ENCODE results near the gene AP3S2. TPM values are rescaled to one million over a fixed set of nuclear protein-coding genes. Genes with fewer than 3 reads are reported as not detected.

The AP3S2 gene
- total and polyA plus RNA-seq, 2 of the 13 experiments (the other 11 are each of a cell fraction or from before 2014, with no cell fraction given): 17.6 to 44.4 TPM

DNA sequence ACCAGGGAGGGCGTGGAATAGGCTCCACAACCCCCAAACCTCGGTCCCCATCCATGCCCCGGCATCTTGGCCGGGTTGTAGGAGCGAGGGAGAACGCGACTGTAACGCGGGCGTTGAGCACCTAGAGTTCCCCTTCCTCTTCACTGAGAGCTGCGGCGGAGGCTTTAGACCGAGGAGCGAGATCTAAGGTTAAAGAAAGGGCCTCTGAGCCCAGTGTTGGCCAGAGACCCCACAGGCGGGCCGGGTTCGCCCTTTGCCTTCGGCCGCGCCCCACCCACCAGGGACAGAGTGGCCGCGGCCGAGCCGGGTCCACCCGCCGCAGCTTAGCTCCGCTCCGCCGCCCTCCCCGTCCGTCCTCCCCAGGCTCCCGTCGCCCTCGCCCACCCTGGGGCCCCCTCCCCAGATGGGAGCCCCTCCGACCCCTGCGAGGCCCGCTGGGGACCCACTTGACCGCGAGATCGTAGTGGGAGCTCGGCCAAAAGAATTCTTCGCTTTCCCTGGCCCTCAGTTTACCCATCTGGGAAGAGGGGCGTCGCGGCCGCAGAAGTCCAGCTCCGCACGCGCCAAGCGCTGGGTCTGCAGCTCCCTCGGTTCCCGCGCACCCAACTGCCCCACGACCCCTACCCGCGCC is 79.6 kb downstream of the AP3S2 start (continued):
- TF ChIP-seq, protein P1, sequence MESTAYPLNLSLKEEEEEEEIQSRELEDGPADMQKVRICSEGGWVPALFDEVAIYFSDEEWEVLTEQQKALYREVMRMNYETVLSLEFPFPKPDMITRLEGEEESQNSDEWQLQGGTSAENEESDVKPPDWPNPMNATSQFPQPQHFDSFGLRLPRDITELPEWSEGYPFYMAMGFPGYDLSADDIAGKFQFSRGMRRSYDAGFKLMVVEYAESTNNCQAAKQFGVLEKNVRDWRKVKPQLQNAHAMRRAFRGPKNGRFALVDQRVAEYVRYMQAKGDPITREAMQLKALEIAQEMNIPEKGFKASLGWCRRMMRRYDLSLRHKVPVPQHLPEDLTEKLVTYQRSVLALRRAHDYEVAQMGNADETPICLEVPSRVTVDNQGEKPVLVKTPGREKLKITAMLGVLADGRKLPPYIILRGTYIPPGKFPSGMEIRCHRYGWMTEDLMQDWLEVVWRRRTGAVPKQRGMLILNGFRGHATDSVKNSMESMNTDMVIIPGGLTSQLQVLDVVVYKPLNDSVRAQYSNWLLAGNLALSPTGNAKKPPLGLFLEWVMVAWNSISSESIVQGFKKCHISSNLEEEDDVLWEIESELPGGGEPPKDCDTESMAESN (CRISPR knock-in tag; conservative IDR thresholded peaks at IDR 0.05): no peak
- TF ChIP-seq RAD21 (CRISPR knock-in tag; IDR thresholded peaks at IDR 0.05): peak; percentile 15; the same call in 1 of the 2 replicates
- peak; percentile 15; the same call in 1 of the 2 replicates for TF ChIP-seq ZFX (CRISPR knock-in tag; IDR thresholded peaks at IDR 0.05; ENCODE audit: low read depth)
- no peak for TF ChIP-seq ZNF292 (CRISPR knock-in tag; IDR thresholded peaks at IDR 0.05; ENCODE audit: borderline replicate concordance, low read depth)
- no peak for TF ChIP-seq ZFP41 (CRISPR knock-in tag; IDR thresholded peaks at IDR 0.05; ENCODE audit: borderline replicate concordance)
- TF ChIP-seq KDM2A (CRISPR knock-in tag; IDR thresholded peaks at IDR 0.05; ENCODE audit: borderline replicate concordance, low read depth): peak; percentile 14; the same call in 1 of the 2 replicates
- TF ChIP-seq CEBPG (CRISPR knock-in tag; IDR thresholded peaks at IDR 0.05): no peak
- no peak for TF ChIP-seq KLF15 (CRISPR knock-in tag; IDR thresholded peaks at IDR 0.05; ENCODE audit: borderline replicate concordance)
- peak; percentile 73 for TF ChIP-seq ZNF263 (CRISPR knock-in tag; IDR thresholded peaks at IDR 0.05)
- 0 out of 2 replicates have a peak, but pooled peaks have one; percentile 50 for TF ChIP-seq PCBP1 (IDR thresholded peaks at IDR 0.05; ENCODE audit: borderline replicate concordance, low read depth, low read length)
- no peak for TF ChIP-seq ZNF562 (CRISPR knock-in tag; IDR thresholded peaks at IDR 0.05; ENCODE audit: borderline replicate concordance)
- TF ChIP-seq ZNF670 (CRISPR knock-in tag; IDR thresholded peaks at IDR 0.05; ENCODE audit: borderline replicate concordance): 0 out of 2 replicates have a peak, but pooled peaks have one; percentile 5
- no peak for TF ChIP-seq NONO (IDR thresholded peaks at IDR 0.05)
- TF ChIP-seq NONO (CRISPR knock-in tag; conservative IDR thresholded peaks at IDR 0.05): 0 out of 2 replicates have a peak, but pooled peaks have one; percentile 11
- 0 out of 2 replicates have a peak, but pooled peaks have one; percentile 27 for TF ChIP-seq BORCS8-MEF2B (CRISPR knock-in tag; IDR thresholded peaks at IDR 0.05)
- TF ChIP-seq, protein P2, sequence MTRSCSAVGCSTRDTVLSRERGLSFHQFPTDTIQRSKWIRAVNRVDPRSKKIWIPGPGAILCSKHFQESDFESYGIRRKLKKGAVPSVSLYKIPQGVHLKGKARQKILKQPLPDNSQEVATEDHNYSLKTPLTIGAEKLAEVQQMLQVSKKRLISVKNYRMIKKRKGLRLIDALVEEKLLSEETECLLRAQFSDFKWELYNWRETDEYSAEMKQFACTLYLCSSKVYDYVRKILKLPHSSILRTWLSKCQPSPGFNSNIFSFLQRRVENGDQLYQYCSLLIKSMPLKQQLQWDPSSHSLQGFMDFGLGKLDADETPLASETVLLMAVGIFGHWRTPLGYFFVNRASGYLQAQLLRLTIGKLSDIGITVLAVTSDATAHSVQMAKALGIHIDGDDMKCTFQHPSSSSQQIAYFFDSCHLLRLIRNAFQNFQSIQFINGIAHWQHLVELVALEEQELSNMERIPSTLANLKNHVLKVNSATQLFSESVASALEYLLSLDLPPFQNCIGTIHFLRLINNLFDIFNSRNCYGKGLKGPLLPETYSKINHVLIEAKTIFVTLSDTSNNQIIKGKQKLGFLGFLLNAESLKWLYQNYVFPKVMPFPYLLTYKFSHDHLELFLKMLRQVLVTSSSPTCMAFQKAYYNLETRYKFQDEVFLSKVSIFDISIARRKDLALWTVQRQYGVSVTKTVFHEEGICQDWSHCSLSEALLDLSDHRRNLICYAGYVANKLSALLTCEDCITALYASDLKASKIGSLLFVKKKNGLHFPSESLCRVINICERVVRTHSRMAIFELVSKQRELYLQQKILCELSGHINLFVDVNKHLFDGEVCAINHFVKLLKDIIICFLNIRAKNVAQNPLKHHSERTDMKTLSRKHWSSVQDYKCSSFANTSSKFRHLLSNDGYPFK (CRISPR knock-in tag; IDR thresholded peaks at IDR 0.05; ENCODE audit: borderline replicate concordance): peak; percentile 5; the same call in 1 of the 2 replicates
- TF ChIP-seq ZNF782 (CRISPR knock-in tag; IDR thresholded peaks at IDR 0.05; ENCODE audit: borderline replicate concordance): no peak
- TF ChIP-seq, protein P3, sequence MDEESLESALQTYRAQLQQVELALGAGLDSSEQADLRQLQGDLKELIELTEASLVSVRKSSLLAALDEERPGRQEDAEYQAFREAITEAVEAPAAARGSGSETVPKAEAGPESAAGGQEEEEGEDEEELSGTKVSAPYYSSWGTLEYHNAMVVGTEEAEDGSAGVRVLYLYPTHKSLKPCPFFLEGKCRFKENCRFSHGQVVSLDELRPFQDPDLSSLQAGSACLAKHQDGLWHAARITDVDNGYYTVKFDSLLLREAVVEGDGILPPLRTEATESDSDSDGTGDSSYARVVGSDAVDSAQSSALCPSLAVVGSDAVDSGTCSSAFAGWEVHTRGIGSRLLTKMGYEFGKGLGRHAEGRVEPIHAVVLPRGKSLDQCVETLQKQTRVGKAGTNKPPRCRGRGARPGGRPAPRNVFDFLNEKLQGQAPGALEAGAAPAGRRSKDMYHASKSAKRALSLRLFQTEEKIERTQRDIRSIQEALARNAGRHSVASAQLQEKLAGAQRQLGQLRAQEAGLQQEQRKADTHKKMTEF (CRISPR knock-in tag; IDR thresholded peaks at IDR 0.05): no peak; the same call in 1 of the 2 replicates
- TF ChIP-seq FLYWCH1 (CRISPR knock-in tag; IDR thresholded peaks at IDR 0.05): no peak
- TF ChIP-seq KMT2A (CRISPR knock-in tag; IDR thresholded peaks at IDR 0.05): 0 out of 2 replicates have a peak, but pooled peaks have one; percentile 32
- TF ChIP-seq, protein P4, sequence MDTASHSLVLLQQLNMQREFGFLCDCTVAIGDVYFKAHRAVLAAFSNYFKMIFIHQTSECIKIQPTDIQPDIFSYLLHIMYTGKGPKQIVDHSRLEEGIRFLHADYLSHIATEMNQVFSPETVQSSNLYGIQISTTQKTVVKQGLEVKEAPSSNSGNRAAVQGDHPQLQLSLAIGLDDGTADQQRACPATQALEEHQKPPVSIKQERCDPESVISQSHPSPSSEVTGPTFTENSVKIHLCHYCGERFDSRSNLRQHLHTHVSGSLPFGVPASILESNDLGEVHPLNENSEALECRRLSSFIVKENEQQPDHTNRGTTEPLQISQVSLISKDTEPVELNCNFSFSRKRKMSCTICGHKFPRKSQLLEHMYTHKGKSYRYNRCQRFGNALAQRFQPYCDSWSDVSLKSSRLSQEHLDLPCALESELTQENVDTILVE (CRISPR knock-in tag; IDR thresholded peaks at IDR 0.05): no peak
- TF ChIP-seq DNMT1 (CRISPR knock-in tag; IDR thresholded peaks at IDR 0.05): 0 out of 2 replicates have a peak, but pooled peaks have one; percentile 43

Data from HepG2 (cell line).